ENCODE measurements around the gene EBPL. TPM values are rescaled to one million over a fixed set of nuclear protein-coding genes. Genes with fewer than 3 reads are reported as not detected.
A peak's percentile ranks its signal among the peaks of the same experiment; 100 is the strongest.

The EBPL gene
- polyA plus RNA-seq, 4 donors: 5.6 to 59.5 (median 26.3) TPM

DNA sequence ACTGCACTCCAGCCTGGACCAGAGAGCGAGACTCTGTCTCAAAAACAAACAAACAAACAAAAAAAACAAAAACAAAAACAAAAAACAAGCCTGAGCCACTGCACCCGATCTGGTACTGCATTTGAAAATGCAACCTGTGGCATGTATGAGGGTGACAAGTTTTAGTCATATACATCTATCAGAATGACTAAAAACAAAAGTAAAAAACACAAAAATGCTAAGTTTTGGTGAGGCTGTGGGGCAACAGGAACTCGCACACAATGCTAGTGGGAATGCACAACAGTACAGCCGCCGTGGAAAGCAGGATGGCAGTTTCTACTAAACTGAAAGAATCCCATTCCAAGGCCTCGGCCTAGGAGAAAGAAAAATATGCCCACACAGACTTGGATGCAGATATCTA, 7.8 kb downstream of the EBPL start:
- Histone ChIP-seq H3K27ac (ENCODE audit: low read depth in 1 of 3, low read length in 2 of 3) (no peak overlapping the region), H3K9me3 (ENCODE audit: control insufficient read depth in 2 of 2, insufficient read depth in 1 of 2, low read depth in 1 of 2, low read length in 1 of 2) (peaks cover 0 to 3% of the 10 kb centered on the region in 2 donors), H3K36me3 (ENCODE audit: control insufficient read depth in 3 of 3, insufficient read depth in 2 of 3, low read depth in 1 of 3, low read length in 3 of 3) (peaks cover 0 to 22% (median 3%) of the 10 kb centered on the region in 3 donors), H3K4me3 (ENCODE audit: low read depth in 1 of 3, low read length in 3 of 3) (no peak overlapping the region), H3K27me3 (ENCODE audit: control insufficient read depth in 3 of 3, insufficient read depth in 3 of 3, low read length in 3 of 3) (no peaks in the 10 kb centered on the region), H3K4me1 (ENCODE audit: control insufficient read depth in 3 of 3, insufficient read depth in 2 of 3, low read depth in 1 of 3, low read length in 2 of 3) (no peaks in the 10 kb centered on the region)
- 72 to 87% (median 81%) methylated on average over 6 of the region's 6 CpGs for WGBS, 3 donors
- DNase-seq (no peak), FAIRE-seq (no peak)

DNA sequence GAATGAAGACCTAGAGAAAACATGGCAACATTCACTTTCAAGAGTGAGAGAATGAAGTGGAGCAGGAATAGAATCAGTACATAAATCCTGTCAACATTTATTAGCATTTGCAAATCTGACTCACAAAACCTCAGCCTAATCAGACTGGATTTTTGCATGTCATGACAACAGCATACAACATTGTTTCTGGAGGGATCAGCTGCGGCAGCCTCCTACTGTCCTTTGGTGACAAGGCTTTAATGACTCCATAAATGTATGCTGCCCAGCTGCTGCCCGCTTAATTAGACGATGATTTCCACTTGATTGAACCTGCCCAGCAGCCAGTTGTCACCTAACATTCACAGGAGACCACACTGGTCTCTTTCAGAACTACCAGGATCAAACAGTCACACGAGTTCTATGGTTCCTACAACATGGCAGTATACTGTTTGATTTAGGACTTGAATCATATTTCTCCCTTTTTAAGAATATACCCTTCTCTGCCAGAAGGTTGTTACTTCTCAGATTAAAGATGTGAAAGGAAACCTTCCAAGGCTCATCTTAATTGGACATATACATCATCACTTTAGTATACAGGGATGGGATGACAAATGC, 9.3 kb downstream of the EBPL start:
- WGBS, 3 donors: 74 to 85% (median 77%) methylated on average over 4 of the region's 4 CpGs

DNA sequence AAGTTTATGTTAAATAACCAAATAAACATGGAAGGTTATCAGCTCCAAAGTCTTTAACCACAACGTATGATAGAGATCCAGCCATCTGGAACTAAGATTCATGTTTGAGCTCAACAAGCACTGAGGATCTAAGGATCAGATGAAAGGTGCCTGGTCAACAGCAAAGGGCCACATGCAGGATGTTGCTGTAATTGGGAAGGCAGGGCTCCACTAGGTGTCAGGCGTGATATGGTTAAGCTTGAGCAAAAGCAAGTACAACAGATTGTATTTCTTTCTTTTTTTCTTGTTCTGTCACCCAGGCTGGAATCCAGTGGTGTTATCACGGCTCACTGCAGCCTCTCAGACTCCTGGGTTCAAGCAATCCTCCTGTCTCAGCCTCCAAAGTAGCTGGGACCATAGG, 12.0 kb downstream of the EBPL start:
- Histone ChIP-seq H3K36me3 (ENCODE audit: control insufficient read depth in 3 of 3, insufficient read depth in 2 of 3, low read depth in 1 of 3, low read length in 3 of 3) (peaks cover 0 to 11% (median 0%) of the 10 kb centered on the region in 3 donors), H3K4me1 (ENCODE audit: control insufficient read depth in 3 of 3, insufficient read depth in 2 of 3, low read depth in 1 of 3, low read length in 2 of 3) (no peaks in the 10 kb centered on the region), H3K9me3 (ENCODE audit: control insufficient read depth in 2 of 2, insufficient read depth in 1 of 2, low read depth in 1 of 2, low read length in 1 of 2) (peaks cover 0 to 6% of the 10 kb centered on the region in 2 donors), H3K4me3 (ENCODE audit: low read depth in 1 of 3, low read length in 3 of 3) (no peak overlapping the region), H3K27me3 (ENCODE audit: control insufficient read depth in 3 of 3, insufficient read depth in 3 of 3, low read length in 3 of 3) (no peaks in the 10 kb centered on the region), H3K27ac (ENCODE audit: low read depth in 1 of 3, low read length in 2 of 3) (no peak overlapping the region)
- WGBS, 3 donors: 72 to 82% (median 73%) methylated on average over 3 of the region's 3 CpGs
- DNase-seq (no peak), FAIRE-seq (no peak)

More for the DNA sequence above, 9.3 kb downstream of the EBPL start:
- DNase-seq: no peak
- no peak for FAIRE-seq
- no peak overlapping the region for H3K27ac ChIP-seq (ENCODE audit: low read depth in 1 of 3, low read length in 2 of 3)
- H3K9me3 ChIP-seq (ENCODE audit: control insufficient read depth in 2 of 2, insufficient read depth in 1 of 2, low read depth in 1 of 2, low read length in 1 of 2): peaks cover 0 to 3% of the 10 kb centered on the region in 2 donors
- H3K36me3 ChIP-seq (ENCODE audit: control insufficient read depth in 3 of 3, insufficient read depth in 2 of 3, low read depth in 1 of 3, low read length in 3 of 3): peaks cover 0 to 21% (median 3%) of the 10 kb centered on the region in 3 donors
- no peaks in the 10 kb centered on the region for H3K4me1 ChIP-seq (ENCODE audit: control insufficient read depth in 3 of 3, insufficient read depth in 2 of 3, low read depth in 1 of 3, low read length in 2 of 3)
- H3K27me3 ChIP-seq (ENCODE audit: control insufficient read depth in 3 of 3, insufficient read depth in 3 of 3, low read length in 3 of 3): no peaks in the 10 kb centered on the region
- no peak overlapping the region for H3K4me3 ChIP-seq (ENCODE audit: low read depth in 1 of 3, low read length in 3 of 3)

DNA sequence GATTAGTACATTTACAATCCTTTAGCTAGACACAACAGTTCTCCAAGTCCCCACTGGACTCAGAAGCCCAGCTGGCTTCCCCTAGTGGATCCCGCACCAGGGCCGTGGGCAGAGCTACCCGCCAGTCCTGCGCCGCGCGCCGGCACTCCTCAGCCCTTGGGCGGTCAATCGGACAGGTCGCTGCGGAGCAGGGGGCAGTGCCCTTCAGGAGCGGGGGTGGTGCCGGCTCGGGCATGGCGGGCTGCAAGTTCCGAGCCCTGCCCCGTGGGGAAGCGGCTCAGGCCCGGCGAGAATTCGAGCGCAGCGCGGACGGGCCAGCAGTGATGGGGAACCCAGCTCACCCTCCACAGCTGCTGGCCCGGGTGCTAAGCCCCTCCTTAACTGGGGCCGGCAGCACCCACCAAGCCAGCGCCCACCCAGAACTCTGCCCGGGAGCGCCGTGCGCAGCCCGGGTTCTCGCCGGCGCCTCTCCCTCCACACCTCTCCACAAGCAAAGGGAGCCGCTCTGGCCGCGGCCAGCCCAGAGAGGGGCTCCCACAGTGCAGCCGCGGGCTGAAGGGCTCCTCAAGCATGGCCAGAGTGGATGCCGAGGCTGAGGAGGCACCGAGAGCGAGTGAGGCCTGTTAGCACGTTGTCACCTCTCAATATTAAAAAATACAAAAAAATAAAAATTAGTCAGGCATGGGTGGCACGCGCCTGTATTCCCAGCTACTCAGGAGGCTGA, 12.9 kb downstream of the EBPL start:
- DNase-seq: no peak
- WGBS, 3 donors: 96% methylated on average over 40 to 48 of the region's 48 CpGs
- no peak for FAIRE-seq

DNA sequence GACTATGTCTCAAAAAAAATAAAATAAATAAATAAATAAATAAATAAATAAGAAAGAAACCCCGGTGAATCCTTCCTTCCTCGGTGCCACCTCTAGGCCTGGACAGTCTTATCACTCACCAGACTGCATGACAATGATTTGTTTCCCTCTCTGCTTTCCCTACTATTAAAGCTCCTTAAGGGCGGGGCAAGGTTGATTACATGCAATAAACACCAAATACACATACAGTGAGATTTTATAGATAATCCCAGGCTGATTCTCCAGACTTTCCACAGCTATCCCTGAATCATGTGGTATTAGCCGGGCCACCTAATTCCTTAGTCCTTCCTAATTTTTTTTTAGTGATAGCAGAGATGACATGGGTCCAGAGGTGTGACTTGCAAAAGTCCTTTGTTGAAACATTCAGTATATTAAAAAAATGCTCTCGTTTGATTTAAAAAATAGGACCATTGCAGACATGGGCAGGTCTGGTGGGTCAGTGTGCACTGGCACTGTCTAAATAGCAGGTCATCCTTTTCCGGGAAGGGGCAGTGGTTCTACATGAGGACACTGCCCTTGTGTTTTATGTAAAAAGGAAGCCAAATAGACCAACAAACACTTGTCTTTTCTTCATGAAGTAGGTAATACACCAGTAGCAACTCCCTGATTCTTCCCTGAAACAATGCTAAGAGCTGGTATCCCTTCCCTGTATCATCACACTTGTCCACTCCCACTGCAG, 14.5 kb downstream of the EBPL start:
- no peak for FAIRE-seq
- peaks cover 0 to 6% of the 10 kb centered on the region in 2 donors for H3K9me3 ChIP-seq (ENCODE audit: control insufficient read depth in 2 of 2, insufficient read depth in 1 of 2, low read depth in 1 of 2, low read length in 1 of 2)
- H3K4me1 ChIP-seq (ENCODE audit: control insufficient read depth in 3 of 3, insufficient read depth in 2 of 3, low read depth in 1 of 3, low read length in 2 of 3): no peaks in the 10 kb centered on the region
- peak in 1 of 2 donors; percentile 46 for DNase-seq
- H3K4me3 ChIP-seq (ENCODE audit: low read depth in 1 of 3, low read length in 3 of 3): no peak overlapping the region
- 78 to 93% (median 92%) methylated on average over 6 of the region's 6 CpGs for WGBS, 3 donors
- H3K27me3 ChIP-seq (ENCODE audit: control insufficient read depth in 3 of 3, insufficient read depth in 3 of 3, low read length in 3 of 3): no peaks in the 10 kb centered on the region
- H3K27ac ChIP-seq (ENCODE audit: low read depth in 1 of 3, low read length in 2 of 3): no peak overlapping the region
- H3K36me3 ChIP-seq (ENCODE audit: control insufficient read depth in 3 of 3, insufficient read depth in 2 of 3, low read depth in 1 of 3, low read length in 3 of 3): peaks cover 0 to 10% (median 0%) of the 10 kb centered on the region in 3 donors

More for the DNA sequence above, 12.9 kb downstream of the EBPL start:
- Histone ChIP-seq H3K4me1 (ENCODE audit: control insufficient read depth in 3 of 3, insufficient read depth in 2 of 3, low read depth in 1 of 3, low read length in 2 of 3) (no peaks in the 10 kb centered on the region), H3K27ac (ENCODE audit: low read depth in 1 of 3, low read length in 2 of 3) (no peak overlapping the region), H3K27me3 (ENCODE audit: control insufficient read depth in 3 of 3, insufficient read depth in 3 of 3, low read length in 3 of 3) (no peaks in the 10 kb centered on the region), H3K4me3 (ENCODE audit: low read depth in 1 of 3, low read length in 3 of 3) (no peak overlapping the region), H3K9me3 (ENCODE audit: control insufficient read depth in 2 of 2, insufficient read depth in 1 of 2, low read depth in 1 of 2, low read length in 1 of 2) (peaks cover 0 to 6% of the 10 kb centered on the region in 2 donors), H3K36me3 (ENCODE audit: control insufficient read depth in 3 of 3, insufficient read depth in 2 of 3, low read depth in 1 of 3, low read length in 3 of 3) (peaks cover 0 to 10% (median 0%) of the 10 kb centered on the region in 3 donors)

DNA sequence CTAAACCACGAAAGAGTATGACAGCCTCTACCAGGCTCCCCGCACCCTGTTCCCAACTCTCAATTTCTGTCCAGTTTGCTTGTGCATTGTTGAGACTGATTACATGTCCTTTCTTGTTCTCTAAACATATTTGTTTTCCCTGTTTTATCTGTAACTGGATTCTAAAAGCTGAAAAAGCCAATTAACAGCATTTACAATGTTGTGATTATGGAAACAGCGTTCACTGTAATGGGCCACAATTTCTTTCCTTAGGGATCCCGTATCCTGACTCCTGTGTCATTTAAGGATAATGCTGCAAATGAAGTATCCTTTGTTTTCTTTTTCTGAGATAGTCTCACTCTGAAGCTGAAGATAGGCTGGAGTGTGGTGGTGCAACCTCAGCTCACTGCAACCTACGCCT, 20.5 kb downstream of the EBPL start:
- Histone ChIP-seq H3K27me3 (ENCODE audit: control insufficient read depth in 3 of 3, insufficient read depth in 3 of 3, low read length in 3 of 3) (no peaks in the 10 kb centered on the region), H3K36me3 (ENCODE audit: control insufficient read depth in 3 of 3, insufficient read depth in 2 of 3, low read depth in 1 of 3, low read length in 3 of 3) (peaks cover 0 to 18% (median 2%) of the 10 kb centered on the region in 3 donors), H3K4me3 (ENCODE audit: low read depth in 1 of 3, low read length in 3 of 3) (no peak overlapping the region), H3K4me1 (ENCODE audit: control insufficient read depth in 3 of 3, insufficient read depth in 2 of 3, low read depth in 1 of 3, low read length in 2 of 3) (no peaks in the 10 kb centered on the region), H3K9me3 (ENCODE audit: control insufficient read depth in 2 of 2, insufficient read depth in 1 of 2, low read depth in 1 of 2, low read length in 1 of 2) (no peaks in the 10 kb centered on the region), H3K27ac (ENCODE audit: low read depth in 1 of 3, low read length in 2 of 3) (no peak overlapping the region)
- FAIRE-seq: no peak
- WGBS, 3 donors: 77 to 83% (median 81%) methylated on average over 5 of the region's 5 CpGs
- DNase-seq: no peak

DNA sequence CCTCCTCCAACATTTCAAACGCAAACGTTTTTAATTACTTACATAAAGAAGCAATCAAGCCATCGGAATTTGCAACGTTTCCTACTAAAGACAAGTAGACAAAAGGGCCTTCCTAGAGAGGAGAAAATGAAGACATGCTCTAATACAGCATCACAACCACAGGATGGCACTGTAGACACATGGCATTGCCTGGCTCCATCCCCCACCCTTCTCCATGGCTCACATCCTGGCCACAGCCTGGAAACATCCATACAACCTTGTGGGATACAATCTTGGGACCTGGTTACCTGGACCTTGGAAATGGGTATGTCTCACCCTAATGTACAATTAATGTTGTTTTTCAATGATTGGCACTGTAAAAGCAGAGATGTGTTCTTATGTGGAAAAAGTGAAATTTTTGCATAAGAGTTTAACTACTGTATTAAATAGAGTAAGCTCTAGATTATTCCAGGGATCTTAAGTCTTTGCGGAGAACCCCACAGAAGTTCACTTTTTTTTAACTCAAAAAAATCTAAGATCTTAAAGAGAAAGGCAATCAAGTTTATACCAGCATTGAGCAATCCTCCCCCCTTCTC, 21.5 kb downstream of the EBPL start:
- 45 to 68% (median 56%) methylated on average over 5 of the region's 5 CpGs for WGBS, 3 donors
- H3K36me3 ChIP-seq (ENCODE audit: control insufficient read depth in 3 of 3, insufficient read depth in 2 of 3, low read depth in 1 of 3, low read length in 3 of 3): peaks cover 0 to 24% (median 2%) of the 10 kb centered on the region in 3 donors
- H3K4me3 ChIP-seq (ENCODE audit: low read depth in 1 of 3, low read length in 3 of 3): no peak overlapping the region
- FAIRE-seq (no peak), DNase-seq (peak; percentile 64 to 71)
- H3K27me3 ChIP-seq (ENCODE audit: control insufficient read depth in 3 of 3, insufficient read depth in 3 of 3, low read length in 3 of 3): no peaks in the 10 kb centered on the region
- H3K27ac ChIP-seq (ENCODE audit: low read depth in 1 of 3, low read length in 2 of 3): no peak overlapping the region
- no peaks in the 10 kb centered on the region for H3K4me1 ChIP-seq (ENCODE audit: control insufficient read depth in 3 of 3, insufficient read depth in 2 of 3, low read depth in 1 of 3, low read length in 2 of 3)
- H3K9me3 ChIP-seq (ENCODE audit: control insufficient read depth in 2 of 2, insufficient read depth in 1 of 2, low read depth in 1 of 2, low read length in 1 of 2): no peaks in the 10 kb centered on the region

DNA sequence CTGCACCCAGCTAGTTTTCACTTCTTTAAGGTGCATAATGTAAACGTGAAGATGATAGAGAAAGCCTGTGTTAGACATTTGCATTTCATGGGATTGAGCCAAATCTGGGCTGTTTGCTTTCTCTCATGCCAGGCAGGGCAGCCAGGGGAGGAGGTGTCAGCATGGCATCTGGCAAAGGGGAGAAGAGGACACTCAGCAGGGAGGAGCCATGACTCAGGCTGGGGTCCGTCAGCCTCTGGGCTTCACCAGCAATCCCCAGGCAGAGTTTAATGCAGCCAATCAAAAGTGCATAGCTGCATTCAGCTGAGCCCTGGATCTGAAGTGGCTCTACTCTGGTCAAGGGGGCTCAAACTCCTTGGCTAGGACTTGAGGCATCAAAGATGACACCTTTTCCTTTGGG, 23.5 kb downstream of the EBPL start:
- FAIRE-seq (no peak), DNase-seq (no peak)
- H3K4me3 ChIP-seq (ENCODE audit: low read depth in 1 of 3, low read length in 3 of 3): no peak overlapping the region
- no peaks in the 10 kb centered on the region for H3K4me1 ChIP-seq (ENCODE audit: control insufficient read depth in 3 of 3, insufficient read depth in 2 of 3, low read depth in 1 of 3, low read length in 2 of 3)
- H3K9me3 ChIP-seq (ENCODE audit: control insufficient read depth in 2 of 2, insufficient read depth in 1 of 2, low read depth in 1 of 2, low read length in 1 of 2): no peaks in the 10 kb centered on the region
- 77 to 86% (median 78%) methylated on average over 2 of the region's 2 CpGs for WGBS, 3 donors
- no peak overlapping the region for H3K27ac ChIP-seq (ENCODE audit: low read depth in 1 of 3, low read length in 2 of 3)
- peaks cover 0 to 26% (median 4%) of the 10 kb centered on the region in 3 donors for H3K36me3 ChIP-seq (ENCODE audit: control insufficient read depth in 3 of 3, insufficient read depth in 2 of 3, low read depth in 1 of 3, low read length in 3 of 3)
- H3K27me3 ChIP-seq (ENCODE audit: control insufficient read depth in 3 of 3, insufficient read depth in 3 of 3, low read length in 3 of 3): no peaks in the 10 kb centered on the region

All from small intestine (tissue), 7 donors.